Smooth muscle cell (in vitro differentiated cells): ENCODE measurements around the gene TCF7L2. TPM values are rescaled to one million over a fixed set of nuclear protein-coding genes. Genes with fewer than 3 reads are reported as not detected.

ENCODE experiments used
- DNase-seq: peaks from one replicate; lab custom pipeline; 2025; ENCODE audit not compliant: unreplicated experiment; lab: John Stamatoyannopoulos, UW
- H2AFZ ChIP-seq: fragments of 200-600 bp; sonication (generic); 2 replicates; pipeline ENCODE4 v1.6.0; 2016; ENCODE audit warnings: antibody characterized with exemption, low read depth, mild to moderate bottlenecking
- H3F3A ChIP-seq: fragments of 200-600 bp; sonication (generic); 2 replicates; pipeline ENCODE4 v1.6.0; 2017; ENCODE audit warnings: antibody characterized with exemption, low read depth
- H3K27ac ChIP-seq: fragments of 200-600 bp; sonication (generic); 2 replicates; pipeline ENCODE4 v1.5.1; 2016; ENCODE audit warnings: low read depth, mild to moderate bottlenecking
- H3K27me3 ChIP-seq: fragments of 200-600 bp; sonication (generic); 2 replicates; pipeline ENCODE4 v1.6.1; 2016; ENCODE audit warnings: low read depth, mild to moderate bottlenecking
- H3K36me3 ChIP-seq: fragments of 200-600 bp; sonication (generic); 2 replicates; pipeline ENCODE4 v1.5.1; 2016; ENCODE audit warnings: low read depth
- H3K4me1 ChIP-seq: fragments of 200-600 bp; sonication (generic); 2 replicates; pipeline ENCODE4 v1.5.1; 2016; ENCODE audit warnings: low read depth
- H3K4me2 ChIP-seq: fragments of 200-600 bp; sonication (generic); 2 replicates; pipeline ENCODE4 v1.6.0; 2016; ENCODE audit warnings: mild to moderate bottlenecking
- H3K4me3 ChIP-seq: fragments of 200-600 bp; sonication (generic); 2 replicates; pipeline ENCODE4 v1.5.1; 2016; ENCODE audit warnings: mild to moderate bottlenecking
- H3K79me2 ChIP-seq: fragments of 200-600 bp; sonication (generic); 2 replicates; pipeline ENCODE4 v1.6.0; 2016; ENCODE audit warnings: low read depth, mild to moderate bottlenecking
- H3K9ac ChIP-seq: fragments of 200-600 bp; sonication (generic); 2 replicates; pipeline ENCODE4 v1.6.0; 2016; ENCODE audit warnings: low read depth
- H3K9me3 ChIP-seq: fragments of 200-600 bp; sonication (generic); replicated peaks from 2 replicates; pipeline ENCODE4 v1.5.1; 2016; ENCODE audit warnings: low read depth
- H4K20me1 ChIP-seq: fragments of 200-600 bp; sonication (generic); 2 replicates; pipeline ENCODE4 v1.6.0; 2016; ENCODE audit warnings: low read depth
- CTCF ChIP-seq: fragments of 200-600 bp; sonication (generic); IDR thresholded peaks from 2 replicates; pipeline ENCODE4 v1.5.1; 2017; ENCODE audit warnings: borderline replicate concordance, mild to moderate bottlenecking, antibody characterized with exemption; ENCODE audit not compliant: insufficient read depth, poor library complexity, severe bottlenecking
- WGBS: methylation state at CpG from one replicate; pipeline ENCODE4 v1.1.7; 2016; ENCODE audit warnings: low lambda C conversion rate; 5-methylcytosine and 5-hydroxymethylcytosine counted together
- polyA plus RNA-seq: library from polyadenylated mRNA; unstranded; fragments of >200 nt; fragmentation: Nextera tagmentation; extraction: Ambion mirVana; gene quantifications from 2 replicates; pipeline ENCODE4 v1.2.1, GENCODE V29; 2016
- total RNA-seq: library from RNA; depleted of rRNA; stranded (reverse); fragments of >200 nt; gene quantifications from 2 replicates; pipeline ENCODE4 v1.2.3, GENCODE V29; 2014

TCF7L2 gene
- total and polyA plus RNA-seq, 2 experiments from 2014 or later, result 14.6 to 17.7 TPM

- peak overlapping the region; percentile 98 for H3K4me2 ChIP-seq
- peak overlapping the region; percentile 59 for H2AFZ ChIP-seq
- peak overlapping the region; percentile 70 for H3K9ac ChIP-seq
- peak overlapping the region; percentile 69 for H3K4me3 ChIP-seq
- no peaks in the 10 kb centered on the region for H3K27me3 ChIP-seq
- TF ChIP-seq CTCF, result no peak
- peaks cover 38% of the 10 kb centered on the region for H3K4me1 ChIP-seq
- no peak for DNase-seq
- peaks cover 46% of the 10 kb centered on the region for H3K79me2 ChIP-seq
- H3K36me3 ChIP-seq, result no peaks in the 10 kb centered on the region
- WGBS, result under 1% methylated on average over 39 of the region's 56 CpGs
- peak overlapping the region; percentile 54 for H3K27ac ChIP-seq
- no peaks in the 10 kb centered on the region for H3K9me3 ChIP-seq
- H3F3A ChIP-seq, result peaks cover 30% of the 10 kb centered on the region
- H4K20me1 ChIP-seq, result peaks cover 13% of the 10 kb centered on the region
These were observed 789 bp downstream of the TCF7L2 start for GRCh38 chr10:112950714-112951358.

GRCh38 chr10:112951359-112952281 is 1.6 kb downstream of the TCF7L2 start:
- Histone ChIP-seq H3K4me1 (peaks cover 43% of the 10 kb centered on the region), H2AFZ (peak overlapping the region; percentile 33), H4K20me1 (peaks cover 16% of the 10 kb centered on the region), H3K27me3 (no peaks in the 10 kb centered on the region), H3K79me2 (peaks cover 54% of the 10 kb centered on the region), H3K4me2 (peak overlapping the region; percentile 98), H3K4me3 (peak overlapping the region; percentile 69), H3K36me3 (no peaks in the 10 kb centered on the region), H3K27ac (peak overlapping the region; percentile 83), H3K9me3 (no peaks in the 10 kb centered on the region), H3K9ac (peak overlapping the region; percentile 88), H3F3A (peaks cover 26% of the 10 kb centered on the region)
- TF ChIP-seq CTCF, result no peak
- WGBS, result under 1% methylated on average over 22 of the region's 65 CpGs
- DNase-seq, result no peak

GRCh38 chr10:112952282-112953173 is 2.5 kb downstream of the TCF7L2 start:
- TF ChIP-seq CTCF, result no peak
- Histone ChIP-seq H3K27ac (peak overlapping the region; percentile 83), H3K79me2 (peaks cover 63% of the 10 kb centered on the region), H3F3A (peaks cover 24% of the 10 kb centered on the region), H3K27me3 (no peaks in the 10 kb centered on the region), H2AFZ (peak overlapping the region; percentile 33), H3K4me3 (peak overlapping the region; percentile 69), H3K36me3 (no peaks in the 10 kb centered on the region), H3K4me1 (peaks cover 52% of the 10 kb centered on the region), H3K9ac (peak overlapping the region; percentile 88), H3K4me2 (peak overlapping the region; percentile 98), H3K9me3 (no peaks in the 10 kb centered on the region), H4K20me1 (peaks cover 16% of the 10 kb centered on the region)
- under 1% methylated on average over 42 of the region's 59 CpGs for WGBS
- DNase-seq, result no peak
